ENCODE results near the gene ELFN1.

ELFN1 gene

GRCh38 chr7:1709900-1710299 lies 39.8 kb downstream of the ELFN1 start:
- peaks cover 0 to 2% of the 10 kb centered on the region in 2 donors for H3K27me3 ChIP-seq (ENCODE audit: control insufficient read depth in 2 of 2, insufficient read depth in 2 of 2, low read length in 2 of 2)
- H3K27ac ChIP-seq (ENCODE audit: low read depth in 2 of 2, low read length in 2 of 2), result no peak overlapping the region
- no peak overlapping the region for H3K9ac ChIP-seq (ENCODE audit: low read depth in 1 of 2, low read length in 2 of 2)
- peaks cover 6% of the 10 kb centered on the region in 2 donors for H3K9me3 ChIP-seq (ENCODE audit: control insufficient read depth in 2 of 2, low read length in 2 of 2)
- H3K4me3 ChIP-seq (ENCODE audit: low read length in 2 of 2), result no peak overlapping the region
- no peaks in the 10 kb centered on the region for H3K4me1 ChIP-seq (ENCODE audit: control insufficient read depth in 2 of 2, insufficient read depth in 2 of 2, low read length in 2 of 2)
- H3K36me3 ChIP-seq (ENCODE audit: control insufficient read depth in 2 of 2, insufficient read depth in 2 of 2, low read length in 2 of 2), result no peaks in the 10 kb centered on the region

GRCh38 chr7:1710936-1711335 lies 40.9 kb downstream of the ELFN1 start:
- Histone ChIP-seq H3K36me3 (ENCODE audit: control insufficient read depth in 2 of 2, insufficient read depth in 2 of 2, low read length in 2 of 2) (no peaks in the 10 kb centered on the region), H3K27me3 (ENCODE audit: control insufficient read depth in 2 of 2, insufficient read depth in 2 of 2, low read length in 2 of 2) (peaks cover 0 to 3% of the 10 kb centered on the region in 2 donors), H3K9ac (ENCODE audit: low read depth in 1 of 2, low read length in 2 of 2) (no peak overlapping the region), H3K9me3 (ENCODE audit: control insufficient read depth in 2 of 2, low read length in 2 of 2) (peaks cover 6% of the 10 kb centered on the region in 2 donors), H3K4me1 (ENCODE audit: control insufficient read depth in 2 of 2, insufficient read depth in 2 of 2, low read length in 2 of 2) (no peaks in the 10 kb centered on the region), H3K4me3 (ENCODE audit: low read length in 2 of 2) (no peak overlapping the region), H3K27ac (ENCODE audit: low read depth in 2 of 2, low read length in 2 of 2) (no peak overlapping the region)

- Histone ChIP-seq H3K27me3 (ENCODE audit: control insufficient read depth in 2 of 2, insufficient read depth in 2 of 2, low read length in 2 of 2) (peaks cover 0 to 3% of the 10 kb centered on the region in 2 donors), H3K4me3 (ENCODE audit: low read length in 2 of 2) (no peak overlapping the region), H3K9ac (ENCODE audit: low read depth in 1 of 2, low read length in 2 of 2) (no peak overlapping the region), H3K36me3 (ENCODE audit: control insufficient read depth in 2 of 2, insufficient read depth in 2 of 2, low read length in 2 of 2) (no peaks in the 10 kb centered on the region), H3K27ac (ENCODE audit: low read depth in 2 of 2, low read length in 2 of 2) (no peak overlapping the region), H3K4me1 (ENCODE audit: control insufficient read depth in 2 of 2, insufficient read depth in 2 of 2, low read length in 2 of 2) (no peaks in the 10 kb centered on the region), H3K9me3 (ENCODE audit: control insufficient read depth in 2 of 2, low read length in 2 of 2) (peaks cover 6% of the 10 kb centered on the region in 2 donors)
Measured at GRCh38 chr7:1712907-1713501, 42.9 kb downstream of the ELFN1 start.

- peaks cover 6% of the 10 kb centered on the region in 2 donors for H3K9me3 ChIP-seq (ENCODE audit: control insufficient read depth in 2 of 2, low read length in 2 of 2)
- H3K4me3 ChIP-seq (ENCODE audit: low read length in 2 of 2), result no peak overlapping the region
- no peak overlapping the region for H3K27ac ChIP-seq (ENCODE audit: low read depth in 2 of 2, low read length in 2 of 2)
- H3K4me1 ChIP-seq (ENCODE audit: control insufficient read depth in 2 of 2, insufficient read depth in 2 of 2, low read length in 2 of 2), result no peaks in the 10 kb centered on the region
- H3K36me3 ChIP-seq (ENCODE audit: control insufficient read depth in 2 of 2, insufficient read depth in 2 of 2, low read length in 2 of 2), result no peaks in the 10 kb centered on the region
- peaks cover 0 to 3% of the 10 kb centered on the region in 2 donors for H3K27me3 ChIP-seq (ENCODE audit: control insufficient read depth in 2 of 2, insufficient read depth in 2 of 2, low read length in 2 of 2)
- H3K9ac ChIP-seq (ENCODE audit: low read depth in 1 of 2, low read length in 2 of 2), result no peak overlapping the region
Measured at GRCh38 chr7:1713502-1714484, 43.7 kb downstream of the ELFN1 start.

GRCh38 chr7:1714583-1715330 lies 44.7 kb downstream of the ELFN1 start:
- no peaks in the 10 kb centered on the region for H3K4me1 ChIP-seq (ENCODE audit: control insufficient read depth in 2 of 2, insufficient read depth in 2 of 2, low read length in 2 of 2)
- H3K27me3 ChIP-seq (ENCODE audit: control insufficient read depth in 2 of 2, insufficient read depth in 2 of 2, low read length in 2 of 2), result peaks cover 0 to 3% of the 10 kb centered on the region in 2 donors
- no peak overlapping the region for H3K27ac ChIP-seq (ENCODE audit: low read depth in 2 of 2, low read length in 2 of 2)
- H3K36me3 ChIP-seq (ENCODE audit: control insufficient read depth in 2 of 2, insufficient read depth in 2 of 2, low read length in 2 of 2), result no peaks in the 10 kb centered on the region
- no peak overlapping the region for H3K4me3 ChIP-seq (ENCODE audit: low read length in 2 of 2)
- no peak overlapping the region for H3K9ac ChIP-seq (ENCODE audit: low read depth in 1 of 2, low read length in 2 of 2)
- peaks cover under 1 to 2% of the 10 kb centered on the region in 2 donors for H3K9me3 ChIP-seq (ENCODE audit: control insufficient read depth in 2 of 2, low read length in 2 of 2)

GRCh38 chr7:1715331-1715625 lies 45.2 kb downstream of the ELFN1 start:
- Histone ChIP-seq H3K36me3 (ENCODE audit: control insufficient read depth in 2 of 2, insufficient read depth in 2 of 2, low read length in 2 of 2) (no peaks in the 10 kb centered on the region), H3K27me3 (ENCODE audit: control insufficient read depth in 2 of 2, insufficient read depth in 2 of 2, low read length in 2 of 2) (peaks cover 0 to 3% of the 10 kb centered on the region in 2 donors), H3K4me1 (ENCODE audit: control insufficient read depth in 2 of 2, insufficient read depth in 2 of 2, low read length in 2 of 2) (no peaks in the 10 kb centered on the region), H3K27ac (ENCODE audit: low read depth in 2 of 2, low read length in 2 of 2) (no peak overlapping the region), H3K9me3 (ENCODE audit: control insufficient read depth in 2 of 2, low read length in 2 of 2) (no peaks in the 10 kb centered on the region), H3K4me3 (ENCODE audit: low read length in 2 of 2) (no peak overlapping the region), H3K9ac (ENCODE audit: low read depth in 1 of 2, low read length in 2 of 2) (no peak overlapping the region)

GRCh38 chr7:1715671-1716074 lies 45.6 kb downstream of the ELFN1 start:
- H3K9ac ChIP-seq (ENCODE audit: low read depth in 1 of 2, low read length in 2 of 2), result no peak overlapping the region
- no peaks in the 10 kb centered on the region for H3K4me1 ChIP-seq (ENCODE audit: control insufficient read depth in 2 of 2, insufficient read depth in 2 of 2, low read length in 2 of 2)
- no peak overlapping the region for H3K27ac ChIP-seq (ENCODE audit: low read depth in 2 of 2, low read length in 2 of 2)
- H3K36me3 ChIP-seq (ENCODE audit: control insufficient read depth in 2 of 2, insufficient read depth in 2 of 2, low read length in 2 of 2), result no peaks in the 10 kb centered on the region
- no peaks in the 10 kb centered on the region for H3K9me3 ChIP-seq (ENCODE audit: control insufficient read depth in 2 of 2, low read length in 2 of 2)
- H3K4me3 ChIP-seq (ENCODE audit: low read length in 2 of 2), result no peak overlapping the region
- H3K27me3 ChIP-seq (ENCODE audit: control insufficient read depth in 2 of 2, insufficient read depth in 2 of 2, low read length in 2 of 2), result peaks cover 0 to 3% of the 10 kb centered on the region in 2 donors

- Histone ChIP-seq H3K4me3 (ENCODE audit: low read length in 2 of 2) (no peak overlapping the region), H3K9ac (ENCODE audit: low read depth in 1 of 2, low read length in 2 of 2) (no peak overlapping the region), H3K27ac (ENCODE audit: low read depth in 2 of 2, low read length in 2 of 2) (no peak overlapping the region), H3K27me3 (ENCODE audit: control insufficient read depth in 2 of 2, insufficient read depth in 2 of 2, low read length in 2 of 2) (peaks cover 0 to 3% of the 10 kb centered on the region in 2 donors), H3K9me3 (ENCODE audit: control insufficient read depth in 2 of 2, low read length in 2 of 2) (no peaks in the 10 kb centered on the region), H3K4me1 (ENCODE audit: control insufficient read depth in 2 of 2, insufficient read depth in 2 of 2, low read length in 2 of 2) (no peaks in the 10 kb centered on the region), H3K36me3 (ENCODE audit: control insufficient read depth in 2 of 2, insufficient read depth in 2 of 2, low read length in 2 of 2) (no peaks in the 10 kb centered on the region)
Measured at GRCh38 chr7:1716263-1717094, 46.4 kb downstream of the ELFN1 start.

- H3K4me1 ChIP-seq (ENCODE audit: control insufficient read depth in 2 of 2, insufficient read depth in 2 of 2, low read length in 2 of 2), result no peaks in the 10 kb centered on the region
Measured at GRCh38 chr7:1717095-1717483, 47.0 kb downstream of the ELFN1 start.

More at GRCh38 chr7:1717095-1717483, 47.0 kb downstream of the ELFN1 start:
- Histone ChIP-seq H3K27ac (ENCODE audit: low read depth in 2 of 2, low read length in 2 of 2) (no peak overlapping the region), H3K9me3 (ENCODE audit: control insufficient read depth in 2 of 2, low read length in 2 of 2) (no peaks in the 10 kb centered on the region), H3K27me3 (ENCODE audit: control insufficient read depth in 2 of 2, insufficient read depth in 2 of 2, low read length in 2 of 2) (peaks cover 0 to 3% of the 10 kb centered on the region in 2 donors), H3K4me3 (ENCODE audit: low read length in 2 of 2) (no peak overlapping the region), H3K9ac (ENCODE audit: low read depth in 1 of 2, low read length in 2 of 2) (no peak overlapping the region), H3K36me3 (ENCODE audit: control insufficient read depth in 2 of 2, insufficient read depth in 2 of 2, low read length in 2 of 2) (no peaks in the 10 kb centered on the region)

All from mucosa of rectum (tissue), 2 donors.